CD4-positive, alpha-beta memory T cell (primary cell): ENCODE measurements around the gene UBE2G2. TPM values are rescaled to one million over a fixed set of nuclear protein-coding genes. Genes with fewer than 3 reads are reported as not detected.

Experiments used
- CTCF ChIA-PET: fragments of 350-600 bp; sonication (Branson Sonifier 250); formaldehyde crosslinking; loops from one replicate; lab custom pipeline; 2021; ENCODE audit warnings: inconsistent platforms; ENCODE audit not compliant: partially characterized antibody; lab: Charles Lee
- POLR2A ChIA-PET: fragments of 350-600 bp; sonication (Branson Sonifier 250); formaldehyde crosslinking; loops from one replicate; lab custom pipeline; 2021; ENCODE audit not compliant: partially characterized antibody; lab: Charles Lee
- DNase-seq, 5 donors: peaks; one replicate each; pipeline versions ENCODE4 v3.0.0 to v3.0.0-alpha.2; 2020 to 2022; ENCODE audit warnings: mixed read lengths in 1 of 5
- H3K27ac ChIP-seq: one replicate; pipeline ENCODE4 v1.7.0; 2013; ENCODE audit warnings: low read depth, low read length
- H3K27me3 ChIP-seq: 2 replicates; pipeline ENCODE4 v1.7.0; 2013; ENCODE audit warnings: mild to moderate bottlenecking, low read length, moderate library complexity; ENCODE audit not compliant: insufficient read depth
- H3K36me3 ChIP-seq: 2 replicates; pipeline ENCODE4 v1.7.0; 2013; ENCODE audit warnings: mild to moderate bottlenecking, low read length, moderate library complexity; ENCODE audit not compliant: insufficient read depth
- H3K4me1 ChIP-seq: 2 replicates; pipeline ENCODE4 v1.7.0; 2013; ENCODE audit warnings: mild to moderate bottlenecking, low read length, moderate library complexity; ENCODE audit not compliant: insufficient read depth
- H3K4me3 ChIP-seq, 2 donors: one replicate each; pipeline ENCODE4 v1.7.0; 2013; ENCODE audit warnings: low read length in 2 of 2, mild to moderate bottlenecking in 1 of 2
- H3K9me3 ChIP-seq, 2 donors: one replicate each; pipeline ENCODE4 v1.7.0; 2013; ENCODE audit warnings: low read length in 2 of 2, control low read depth in 1 of 2; ENCODE audit not compliant: control insufficient read depth in 1 of 2
- H3K27ac Mint-ChIP-seq, 7 donors: one replicate each; pipeline ENCODE4 v1.8.0; 2020 to 2021; ENCODE audit warnings: mixed read lengths in 7 of 7, mild to moderate bottlenecking in 6 of 7, inconsistent platforms in 3 of 7, moderate library complexity in 3 of 7
- H3K27me3 Mint-ChIP-seq, 2 donors: one replicate each; pipeline ENCODE4 v1.8.0; 2020 to 2021; ENCODE audit warnings: mixed read lengths in 2 of 2
- H3K36me3 Mint-ChIP-seq, 2 donors: one replicate each; pipeline ENCODE4 v1.8.0; 2020 to 2021; ENCODE audit warnings: mixed read lengths in 2 of 2, inconsistent platforms in 1 of 2, mild to moderate bottlenecking in 1 of 2
- H3K4me1 Mint-ChIP-seq, 4 donors: one replicate each; pipeline ENCODE4 v1.8.0; 2020 to 2021; ENCODE audit warnings: mixed read lengths in 4 of 4, mild to moderate bottlenecking in 1 of 4
- H3K4me3 Mint-ChIP-seq, 8 donors: one replicate each; pipeline ENCODE4 v1.8.0; 2020 to 2021; ENCODE audit warnings: mixed read lengths in 8 of 8, mild to moderate bottlenecking in 7 of 8, moderate library complexity in 6 of 8, inconsistent platforms in 3 of 8
- H3K9me3 Mint-ChIP-seq, 8 donors: one replicate each; pipeline ENCODE4 v1.8.0; 2020 to 2021; ENCODE audit warnings: mixed read lengths in 8 of 8, mild to moderate bottlenecking in 5 of 8, inconsistent platforms in 3 of 8, moderate library complexity in 1 of 8
- intact Hi-C: fragments of 100-400 bp; cut with micrococcal nuclease; formaldehyde crosslinking; loops from one replicate; pipeline ENCODE4 v1.15.1; 2023
- polyA plus RNA-seq, 2 donors: library from polyadenylated mRNA; unstranded; fragments of 300-500 nt; fragmentation: Illumina TruSeq; gene quantifications; one replicate each; pipeline ENCODE4 v1.2.3, GENCODE V29; 2021
- total RNA-seq, 2 experiments: library from RNA; stranded (reverse); gene quantifications; one replicate each; pipeline ENCODE4 v1.2.3, GENCODE V29; 2021

The UBE2G2 gene
- total and polyA plus RNA-seq, 4 experiments from 2014 or later = 51.8 to 131 (median 95.4) TPM

DNA sequence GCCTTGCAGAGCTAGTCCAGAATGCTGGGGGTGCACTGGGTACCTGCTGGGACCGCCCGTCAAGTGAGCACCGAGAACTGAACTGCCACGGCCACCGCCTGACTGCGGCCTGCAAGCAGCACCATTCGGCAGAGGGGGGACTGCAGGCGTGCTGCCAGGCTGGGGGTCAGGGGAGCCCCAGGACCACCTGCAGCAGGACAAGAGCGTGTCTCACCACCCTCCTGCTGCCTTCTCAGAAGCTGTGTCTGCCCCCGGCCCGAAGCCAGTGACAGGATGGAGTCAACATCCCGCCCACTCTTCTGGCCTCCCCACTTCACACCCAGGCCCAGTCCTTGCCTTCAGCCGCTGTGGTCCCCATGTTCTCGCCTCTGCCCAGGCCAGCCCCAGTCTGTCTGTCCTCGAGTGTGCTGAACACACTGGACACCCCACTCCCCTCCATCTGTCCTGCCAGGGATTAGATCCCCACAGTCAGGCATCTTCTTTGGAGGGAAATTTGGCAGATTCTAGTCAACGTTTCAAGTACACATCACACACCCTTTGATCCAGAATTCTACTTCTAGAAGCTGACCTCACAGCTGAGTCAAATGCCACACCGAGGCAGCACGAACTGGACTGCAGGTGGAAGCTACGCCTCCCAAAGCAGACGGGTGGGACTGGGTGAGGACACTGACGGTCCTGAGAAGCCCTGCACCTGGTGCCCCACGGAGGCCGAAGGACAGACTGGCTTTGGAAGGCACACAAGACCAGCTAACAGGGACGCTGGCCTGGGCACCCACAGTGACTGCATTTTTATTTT, 45.8 kb upstream of the UBE2G2 start:
- no peaks in the 10 kb centered on the region for H3K9me3 Mint-ChIP-seq
- H3K36me3 Mint-ChIP-seq = peaks cover 24 to 35% of the 10 kb centered on the region in 2 donors
- H3K27me3 ChIP-seq = no peaks in the 10 kb centered on the region
- peaks cover 29% of the 10 kb centered on the region for H3K4me1 ChIP-seq
- H3K4me3 ChIP-seq = no peak overlapping the region
- H3K36me3 ChIP-seq = peaks cover 26% of the 10 kb centered on the region
- ChIA-PET POLR2A (interaction anchor here (1.2 to 1.5 kb wide), 3 partner anchors 25 to 85 kb away, joined by 3 to 7 read pairs (median 3); no protein-coding TSS in a partner anchor), CTCF (interaction anchor here (1.8 kb wide), 1 partner anchor 48 kb away, joined by 6 read pairs; no protein-coding TSS in a partner anchor)
- no peak for DNase-seq
- intact Hi-C loops = loop anchor here (2.0 kb wide), 1 partner anchor 27 kb away; no protein-coding TSS in a partner anchor
- H3K27ac ChIP-seq = no peak overlapping the region
- peak overlapping the region in 2 of 7 donors; percentile 13 to 78 for H3K27ac Mint-ChIP-seq
- H3K27me3 Mint-ChIP-seq = peaks cover 0 to 3% of the 10 kb centered on the region in 2 donors
- H3K4me1 Mint-ChIP-seq = peaks cover 9 to 40% (median 29%) of the 10 kb centered on the region in 4 donors
- no peaks in the 10 kb centered on the region for H3K9me3 ChIP-seq
- no peak overlapping the region for H3K4me3 Mint-ChIP-seq

DNA sequence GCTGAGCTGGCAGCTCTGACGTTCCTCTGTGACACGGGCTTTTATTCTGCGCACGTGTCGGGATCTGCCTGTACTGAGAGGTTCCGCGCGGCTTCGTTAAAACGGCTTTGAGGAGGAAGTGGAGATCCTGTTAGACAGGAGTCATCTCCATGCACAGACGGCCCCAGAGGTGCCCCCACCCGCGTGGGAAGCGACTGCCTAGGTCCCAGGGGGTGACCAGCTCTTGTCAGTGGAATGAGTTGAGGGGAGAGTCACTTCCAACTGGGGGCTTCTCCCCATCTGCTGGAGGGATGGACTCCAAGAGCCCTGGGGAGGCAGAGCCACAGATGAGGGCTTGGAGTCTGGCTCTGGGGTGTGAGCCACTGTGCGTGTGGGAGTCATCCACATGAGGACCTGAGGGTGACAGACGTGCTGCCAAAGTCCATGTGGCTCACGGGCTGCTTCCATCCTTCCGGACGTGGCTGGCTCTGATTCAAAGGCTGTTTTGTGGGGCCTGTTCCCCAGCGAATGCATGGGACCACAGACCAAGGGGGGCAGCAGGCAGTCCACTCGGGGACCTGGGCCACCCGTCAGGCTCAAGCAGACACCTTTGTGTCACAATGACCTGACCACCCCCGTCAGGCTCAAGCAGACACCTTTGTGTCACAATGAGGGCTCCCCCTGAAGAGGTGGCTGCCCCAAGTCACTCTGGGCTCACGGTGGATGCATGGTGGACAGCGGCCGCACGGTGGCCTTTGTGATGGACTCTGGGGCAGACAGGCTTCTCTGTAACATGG, 45.1 kb upstream of the UBE2G2 start:
- H3K27ac Mint-ChIP-seq = peak overlapping the region; percentile 42 to 88 (median 72)
- peaks cover 22% of the 10 kb centered on the region for H3K4me1 ChIP-seq
- ChIA-PET POLR2A (interaction anchor here (0.7 to 1.6 kb wide), 9 partner anchors 18 to 86 kb away, joined by 3 to 9 read pairs (median 4); partner anchors contain the start of genes PTTG1IP and UBE2G2), CTCF (interaction anchor here (0.8 to 1.8 kb wide), 10 partner anchors 18 to 336 kb away, joined by 3 to 10 read pairs (median 4); partner anchors contain the start of gene UBE2G2)
- H3K27me3 ChIP-seq = no peaks in the 10 kb centered on the region
- H3K4me1 Mint-ChIP-seq = peaks cover 6 to 33% (median 23%) of the 10 kb centered on the region in 4 donors
- peak overlapping the region; percentile 48 to 83 (median 70) for H3K4me3 Mint-ChIP-seq
- intact Hi-C loops = loop anchor here (1.0 to 2.0 kb wide), 2 partner anchors 28 to 45 kb away; partner anchors contain the start of gene UBE2G2
- H3K9me3 Mint-ChIP-seq = no peaks in the 10 kb centered on the region
- DNase-seq = peak in 4 of 5 donors; percentile 22 to 62 (median 32)
- peak overlapping the region in 1 of 2 donors; percentile 14 for H3K4me3 ChIP-seq
- peaks cover under 1 to 3% of the 10 kb centered on the region in 2 donors for H3K27me3 Mint-ChIP-seq
- no peaks in the 10 kb centered on the region for H3K9me3 ChIP-seq
- H3K36me3 ChIP-seq = peaks cover 26% of the 10 kb centered on the region
- no peak overlapping the region for H3K27ac ChIP-seq
- peaks cover 18 to 30% of the 10 kb centered on the region in 2 donors for H3K36me3 Mint-ChIP-seq

DNA sequence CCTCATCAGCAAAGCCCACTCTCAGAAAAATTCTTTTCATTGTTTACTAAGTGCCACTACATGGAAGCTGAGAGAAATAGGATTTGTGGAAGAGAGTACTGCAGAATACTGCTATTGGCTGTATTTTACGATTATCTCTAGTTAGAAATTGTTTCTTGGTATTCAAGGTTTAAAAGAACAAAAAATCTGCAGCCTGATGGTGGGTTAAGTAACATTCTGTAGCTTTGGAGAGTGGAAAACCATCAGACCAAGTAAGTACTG, 44.5 kb upstream of the UBE2G2 start:
- Mint-ChIP-seq H3K27ac (peak overlapping the region; percentile 42 to 88 (median 72)), H3K4me3 (peak overlapping the region; percentile 48 to 83 (median 70)), H3K36me3 (peaks cover 13 to 25% of the 10 kb centered on the region in 2 donors), H3K9me3 (no peaks in the 10 kb centered on the region), H3K27me3 (peaks cover 3 to 5% of the 10 kb centered on the region in 2 donors), H3K4me1 (peaks cover 6 to 28% (median 18%) of the 10 kb centered on the region in 4 donors)
- peaks cover 21% of the 10 kb centered on the region for H3K36me3 ChIP-seq
- intact Hi-C loops = loop anchor here (1.0 to 2.0 kb wide), 2 partner anchors 29 to 45 kb away; partner anchors contain the start of gene UBE2G2
- ChIA-PET CTCF (interaction anchor here (0.8 to 1.8 kb wide), 10 partner anchors 18 to 335 kb away, joined by 3 to 10 read pairs (median 4); partner anchors contain the start of gene UBE2G2), POLR2A (interaction anchor here (0.7 to 1.6 kb wide), 7 partner anchors 18 to 86 kb away, joined by 3 to 9 read pairs (median 4); partner anchors contain the start of genes PTTG1IP and UBE2G2)
- no peaks in the 10 kb centered on the region for H3K27me3 ChIP-seq
- H3K27ac ChIP-seq = peak overlapping the region; percentile 19
- H3K4me3 ChIP-seq = peak overlapping the region; percentile 14 to 25
- H3K4me1 ChIP-seq = peaks cover 19% of the 10 kb centered on the region
- DNase-seq = no peak
- no peaks in the 10 kb centered on the region for H3K9me3 ChIP-seq

DNA sequence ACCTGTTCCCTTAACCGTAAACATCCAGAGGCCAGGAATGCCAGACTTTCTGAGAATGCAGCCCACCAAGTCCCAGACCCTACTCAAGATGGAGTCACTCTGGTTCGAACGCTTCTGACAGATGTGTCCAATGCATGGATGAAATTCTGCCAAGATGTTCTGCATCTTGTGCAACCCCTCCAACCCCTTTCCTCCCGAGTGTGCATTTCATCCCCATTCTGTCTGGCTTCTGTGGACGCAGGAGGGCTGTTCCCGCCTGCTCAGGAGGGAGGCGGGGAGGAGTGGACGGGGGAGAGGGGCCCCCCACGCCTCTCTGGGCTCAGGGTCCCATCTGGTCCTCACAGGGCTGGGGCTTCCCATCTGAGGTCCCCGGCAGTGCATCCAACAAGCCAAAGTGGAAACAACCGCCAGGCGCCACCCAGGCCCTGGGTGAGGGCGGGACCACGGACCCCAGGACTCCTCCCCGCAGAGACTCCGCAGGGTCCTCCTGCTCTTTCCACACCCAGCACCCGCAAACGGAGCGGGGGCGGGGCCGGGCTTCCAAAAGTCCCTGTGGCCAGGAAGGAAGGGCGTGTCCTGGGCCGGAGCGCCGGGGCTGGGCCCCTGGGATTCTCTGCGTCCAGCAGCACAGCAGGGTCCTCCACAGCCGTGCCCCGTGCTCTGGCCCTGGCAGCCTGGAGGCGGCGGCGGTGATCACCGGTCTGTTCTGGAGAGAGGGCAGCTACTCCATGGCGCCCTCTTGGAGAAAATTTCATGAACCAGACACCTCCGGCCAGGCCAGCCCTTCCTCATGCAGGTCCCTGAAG, 44.0 kb upstream of the UBE2G2 start:
- Histone ChIP-seq H3K36me3 (peaks cover 16% of the 10 kb centered on the region), H3K9me3 (no peaks in the 10 kb centered on the region), H3K27ac (peak overlapping the region; percentile 19), H3K4me1 (peaks cover 19% of the 10 kb centered on the region), H3K27me3 (no peaks in the 10 kb centered on the region), H3K4me3 (peak overlapping the region; percentile 14 to 25)
- peaks cover 6 to 24% (median 15%) of the 10 kb centered on the region in 4 donors for H3K4me1 Mint-ChIP-seq
- peak overlapping the region in 4 of 7 donors; percentile 42 to 72 (median 58) for H3K27ac Mint-ChIP-seq
- peak; percentile 19 to 66 (median 33) for DNase-seq
- CTCF ChIA-PET = interaction anchor here (0.8 to 1.8 kb wide), 10 partner anchors 19 to 335 kb away, joined by 3 to 10 read pairs (median 4); partner anchors contain the start of gene UBE2G2
- peaks cover 5% of the 10 kb centered on the region in 2 donors for H3K27me3 Mint-ChIP-seq
- POLR2A ChIA-PET = interaction anchor here (0.7 to 1.6 kb wide), 7 partner anchors 19 to 87 kb away, joined by 3 to 9 read pairs (median 4); partner anchors contain the start of genes PTTG1IP and UBE2G2
- peak overlapping the region; percentile 48 to 83 (median 70) for H3K4me3 Mint-ChIP-seq
- H3K36me3 Mint-ChIP-seq = peaks cover 8 to 19% of the 10 kb centered on the region in 2 donors
- intact Hi-C loops = loop anchor here (1.0 to 2.0 kb wide), 2 partner anchors 29 to 44 kb away; partner anchors contain the start of gene UBE2G2
- H3K9me3 Mint-ChIP-seq = no peaks in the 10 kb centered on the region

DNA sequence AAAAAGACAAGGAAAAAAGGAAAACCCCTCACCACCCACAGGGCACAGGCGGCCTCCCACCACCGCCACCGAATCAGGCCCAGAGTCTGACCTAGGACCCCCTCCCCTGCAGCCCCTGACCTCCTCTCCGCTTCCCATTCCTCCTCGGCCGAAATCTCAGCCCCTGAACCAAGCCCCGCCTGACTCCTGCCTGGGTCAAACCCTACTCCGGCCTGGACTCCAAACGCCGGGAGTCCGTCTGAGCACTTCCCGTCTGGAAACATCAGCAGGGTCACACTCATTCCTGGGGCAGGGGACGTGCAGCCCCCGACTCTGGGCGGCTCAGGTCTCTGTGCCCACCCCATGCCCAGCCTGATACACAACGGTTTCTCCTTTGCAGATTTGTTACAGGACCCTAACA, 42.6 kb upstream of the UBE2G2 start:
- peaks cover 19% of the 10 kb centered on the region for H3K4me1 ChIP-seq
- peak overlapping the region in 1 of 8 donors; percentile 54 for H3K4me3 Mint-ChIP-seq
- H3K27ac ChIP-seq = no peak overlapping the region
- peaks cover 7 to 9% of the 10 kb centered on the region in 2 donors for H3K27me3 Mint-ChIP-seq
- H3K36me3 ChIP-seq = peaks cover 3% of the 10 kb centered on the region
- intact Hi-C loops = no loop called here
- peaks cover 6 to 24% (median 15%) of the 10 kb centered on the region in 4 donors for H3K4me1 Mint-ChIP-seq
- no peak overlapping the region for H3K4me3 ChIP-seq
- H3K9me3 Mint-ChIP-seq = no peaks in the 10 kb centered on the region
- DNase-seq = no peak
- H3K36me3 Mint-ChIP-seq = peaks cover 3 to 9% of the 10 kb centered on the region in 2 donors
- ChIA-PET POLR2A (no interaction called here), CTCF (no interaction called here)
- no peaks in the 10 kb centered on the region for H3K27me3 ChIP-seq
- peak overlapping the region in 1 of 7 donors; percentile 8 for H3K27ac Mint-ChIP-seq
- H3K9me3 ChIP-seq = no peaks in the 10 kb centered on the region

DNA sequence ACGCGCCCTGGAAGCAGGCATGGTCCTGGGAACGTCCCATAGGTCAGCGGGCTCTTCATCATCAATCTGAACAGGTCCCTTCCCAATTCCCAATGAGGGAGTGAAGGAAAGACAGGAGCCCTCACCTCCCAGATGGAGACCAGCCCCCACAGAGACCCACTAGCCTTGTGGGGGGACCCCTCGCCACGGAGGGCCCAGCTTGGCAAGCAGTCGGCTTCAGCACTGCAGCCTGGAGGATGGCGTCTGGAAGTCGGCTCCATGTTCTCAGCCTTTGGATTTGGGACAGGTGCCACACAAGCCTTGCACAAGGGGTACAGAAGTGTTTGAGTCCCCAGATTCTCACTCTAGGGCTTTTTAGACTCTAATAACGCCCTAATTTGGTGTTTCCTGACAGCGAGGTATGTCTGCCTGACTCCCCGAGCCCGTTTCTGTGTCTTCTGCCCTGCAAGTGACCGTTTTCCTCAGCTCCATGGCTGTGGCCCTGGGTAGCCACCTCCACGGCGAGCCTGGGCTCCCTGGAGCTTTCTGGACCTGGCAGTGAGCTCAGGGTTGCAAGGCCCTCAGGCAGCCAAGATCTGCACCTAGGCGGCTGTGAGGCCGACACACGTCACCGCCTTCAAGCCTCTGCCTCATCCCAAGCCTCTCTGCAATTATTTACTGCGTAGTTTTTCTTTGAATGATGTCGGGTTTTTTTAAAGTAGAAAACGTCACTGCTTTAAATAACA, 41.3 kb upstream of the UBE2G2 start:
- peak overlapping the region in 1 of 7 donors; percentile 57 for H3K27ac Mint-ChIP-seq

More for the DNA sequence above, 41.3 kb upstream of the UBE2G2 start:
- CTCF ChIA-PET = no interaction called here
- H3K4me1 Mint-ChIP-seq = peaks cover 6 to 24% (median 15%) of the 10 kb centered on the region in 4 donors
- no peak for DNase-seq
- Histone ChIP-seq H3K9me3 (no peaks in the 10 kb centered on the region), H3K36me3 (no peaks in the 10 kb centered on the region), H3K4me1 (peaks cover 19% of the 10 kb centered on the region), H3K4me3 (no peak overlapping the region), H3K27ac (no peak overlapping the region), H3K27me3 (no peaks in the 10 kb centered on the region)
- H3K9me3 Mint-ChIP-seq = no peaks in the 10 kb centered on the region
- H3K27me3 Mint-ChIP-seq = peaks cover 7 to 9% of the 10 kb centered on the region in 2 donors
- intact Hi-C loops = no loop called here
- no peak overlapping the region for H3K4me3 Mint-ChIP-seq
- POLR2A ChIA-PET = no interaction called here
- H3K36me3 Mint-ChIP-seq = peaks cover 0 to 3% of the 10 kb centered on the region in 2 donors
